ENCODE data around the gene PCNX1.

PCNX1 gene

GRCh38 chr14:71005076-71005475 lies 97.8 kb downstream of the PCNX1 start:
- no peak for TF ChIP-seq POLR2AphosphoS5 (IDR thresholded peaks at IDR 0.05; ENCODE audit: low read depth, low read length)
- no peak for TF ChIP-seq SIN3A (IDR thresholded peaks at IDR 0.05; ENCODE audit: borderline replicate concordance, insufficient read depth, low read length)
- no peak for TF ChIP-seq TAF1 (IDR thresholded peaks at IDR 0.05; ENCODE audit: borderline replicate concordance, insufficient read depth, low read length)
- TF ChIP-seq FOXP2 (optimal IDR thresholded peaks at IDR 0.05; ENCODE audit: borderline replicate concordance, extremely low read depth, extremely low read length, insufficient read depth): no peak
- TF ChIP-seq, protein P1, sequence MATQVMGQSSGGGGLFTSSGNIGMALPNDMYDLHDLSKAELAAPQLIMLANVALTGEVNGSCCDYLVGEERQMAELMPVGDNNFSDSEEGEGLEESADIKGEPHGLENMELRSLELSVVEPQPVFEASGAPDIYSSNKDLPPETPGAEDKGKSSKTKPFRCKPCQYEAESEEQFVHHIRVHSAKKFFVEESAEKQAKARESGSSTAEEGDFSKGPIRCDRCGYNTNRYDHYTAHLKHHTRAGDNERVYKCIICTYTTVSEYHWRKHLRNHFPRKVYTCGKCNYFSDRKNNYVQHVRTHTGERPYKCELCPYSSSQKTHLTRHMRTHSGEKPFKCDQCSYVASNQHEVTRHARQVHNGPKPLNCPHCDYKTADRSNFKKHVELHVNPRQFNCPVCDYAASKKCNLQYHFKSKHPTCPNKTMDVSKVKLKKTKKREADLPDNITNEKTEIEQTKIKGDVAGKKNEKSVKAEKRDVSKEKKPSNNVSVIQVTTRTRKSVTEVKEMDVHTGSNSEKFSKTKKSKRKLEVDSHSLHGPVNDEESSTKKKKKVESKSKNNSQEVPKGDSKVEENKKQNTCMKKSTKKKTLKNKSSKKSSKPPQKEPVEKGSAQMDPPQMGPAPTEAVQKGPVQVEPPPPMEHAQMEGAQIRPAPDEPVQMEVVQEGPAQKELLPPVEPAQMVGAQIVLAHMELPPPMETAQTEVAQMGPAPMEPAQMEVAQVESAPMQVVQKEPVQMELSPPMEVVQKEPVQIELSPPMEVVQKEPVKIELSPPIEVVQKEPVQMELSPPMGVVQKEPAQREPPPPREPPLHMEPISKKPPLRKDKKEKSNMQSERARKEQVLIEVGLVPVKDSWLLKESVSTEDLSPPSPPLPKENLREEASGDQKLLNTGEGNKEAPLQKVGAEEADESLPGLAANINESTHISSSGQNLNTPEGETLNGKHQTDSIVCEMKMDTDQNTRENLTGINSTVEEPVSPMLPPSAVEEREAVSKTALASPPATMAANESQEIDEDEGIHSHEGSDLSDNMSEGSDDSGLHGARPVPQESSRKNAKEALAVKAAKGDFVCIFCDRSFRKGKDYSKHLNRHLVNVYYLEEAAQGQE (IDR thresholded peaks at IDR 0.05; ENCODE audit: insufficient read depth in 1 of 2, low read depth in 2 of 2, low read length in 2 of 2): no peak

GRCh38 chr14:71006200-71006563 lies 98.9 kb downstream of the PCNX1 start:
- TF ChIP-seq, protein P1 (IDR thresholded peaks at IDR 0.05; ENCODE audit: insufficient read depth in 1 of 2, low read depth in 2 of 2, low read length in 2 of 2): no peak
- TF ChIP-seq SIN3A (IDR thresholded peaks at IDR 0.05; ENCODE audit: borderline replicate concordance, insufficient read depth, low read length): no peak
- no peak for TF ChIP-seq TAF1 (IDR thresholded peaks at IDR 0.05; ENCODE audit: borderline replicate concordance, insufficient read depth, low read length)
- no peak for TF ChIP-seq POLR2AphosphoS5 (IDR thresholded peaks at IDR 0.05; ENCODE audit: low read depth, low read length)
- no peak for TF ChIP-seq FOXP2 (optimal IDR thresholded peaks at IDR 0.05; ENCODE audit: borderline replicate concordance, extremely low read depth, extremely low read length, insufficient read depth)

GRCh38 chr14:71011479-71011878 lies 104.2 kb downstream of the PCNX1 start:
- TF ChIP-seq, protein P1 (IDR thresholded peaks at IDR 0.05; ENCODE audit: insufficient read depth in 1 of 2, low read depth in 2 of 2, low read length in 2 of 2): no peak
- TF ChIP-seq TAF1 (IDR thresholded peaks at IDR 0.05; ENCODE audit: borderline replicate concordance, insufficient read depth, low read length) (no peak), SIN3A (IDR thresholded peaks at IDR 0.05; ENCODE audit: borderline replicate concordance, insufficient read depth, low read length) (no peak), POLR2AphosphoS5 (IDR thresholded peaks at IDR 0.05; ENCODE audit: low read depth, low read length) (no peak), FOXP2 (optimal IDR thresholded peaks at IDR 0.05; ENCODE audit: borderline replicate concordance, extremely low read depth, extremely low read length, insufficient read depth) (no peak)

DNA sequence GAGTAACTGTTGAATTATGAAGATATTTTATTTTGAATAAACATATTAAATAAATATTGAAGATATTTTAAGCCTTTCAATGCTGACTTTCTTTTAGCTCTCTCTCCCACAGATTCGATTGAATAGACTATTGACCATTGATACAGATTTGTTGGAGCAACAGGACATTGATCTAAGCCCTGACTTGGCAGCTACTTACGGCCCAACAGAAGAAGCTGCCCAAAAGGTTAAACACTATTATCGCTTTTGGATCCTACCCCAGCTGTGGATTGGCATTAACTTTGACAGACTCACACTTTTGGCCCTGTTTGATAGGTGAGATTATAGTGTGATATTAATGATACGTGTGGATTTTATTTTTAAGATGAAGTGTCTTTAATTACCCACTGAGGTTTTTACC lies 105.6 kb downstream of the PCNX1 start:
- no peak for TF ChIP-seq FOXP2 (optimal IDR thresholded peaks at IDR 0.05; ENCODE audit: borderline replicate concordance, extremely low read depth, extremely low read length, insufficient read depth)
- TF ChIP-seq TAF1 (IDR thresholded peaks at IDR 0.05; ENCODE audit: borderline replicate concordance, insufficient read depth, low read length): no peak
- TF ChIP-seq SIN3A (IDR thresholded peaks at IDR 0.05; ENCODE audit: borderline replicate concordance, insufficient read depth, low read length): no peak
- TF ChIP-seq POLR2AphosphoS5 (IDR thresholded peaks at IDR 0.05; ENCODE audit: low read depth, low read length): no peak
- TF ChIP-seq, protein P1 (IDR thresholded peaks at IDR 0.05; ENCODE audit: insufficient read depth in 1 of 2, low read depth in 2 of 2, low read length in 2 of 2): no peak

Measured in PFSK-1 (cell line).